Measurements from ENCODE around the gene SDF2.

Gene SDF2

GRCh38 chr17:28661635-28662526 lies at the start of gene SDF2, which contains the start of gene SUPT6H:
SDF2 (minus strand) TSS chr17:28661906; CDS start chr17:28661876, 30 bp downstream.
SUPT6H (plus strand) TSS chr17:28662205; CDS start chr17:28673402, 11,197 bp downstream.
- no peak for TF ChIP-seq CTCF (IDR thresholded peaks at IDR 0.05; ENCODE audit: extremely low read depth, insufficient read depth, missing control alignments)
- peak; percentile 94 for DNase-seq (ENCODE audit: low spot score)
- in situ Hi-C loops (cut with MboI; ENCODE audit: low pct_unique_long_range_greater_than_20kb, low sequenced_read_pairs, unreplicated experiment): no loop called here

GRCh38 chr17:28710861-28711722 lies 49.4 kb upstream of the SDF2 start:
- in situ Hi-C loops (cut with MboI; ENCODE audit: low pct_unique_long_range_greater_than_20kb, low sequenced_read_pairs, unreplicated experiment): no loop called here
- DNase-seq (ENCODE audit: low spot score): peak; percentile 98
- TF ChIP-seq CTCF (IDR thresholded peaks at IDR 0.05; ENCODE audit: extremely low read depth, insufficient read depth, missing control alignments): no peak

GRCh38 chr17:28707339-28707720 lies 45.6 kb upstream of the SDF2 start:
- no peak for DNase-seq (ENCODE audit: low spot score)

GRCh38 chr17:28706471-28707338 lies 45.0 kb upstream of the SDF2 start:
- no peak for TF ChIP-seq CTCF (IDR thresholded peaks at IDR 0.05; ENCODE audit: extremely low read depth, insufficient read depth, missing control alignments)
- in situ Hi-C loops (cut with MboI; ENCODE audit: low pct_unique_long_range_greater_than_20kb, low sequenced_read_pairs, unreplicated experiment): no loop called here
- no peak for DNase-seq (ENCODE audit: low spot score)

More at GRCh38 chr17:28707339-28707720, 45.6 kb upstream of the SDF2 start:
- no peak for TF ChIP-seq CTCF (IDR thresholded peaks at IDR 0.05; ENCODE audit: extremely low read depth, insufficient read depth, missing control alignments)
- in situ Hi-C loops (cut with MboI; ENCODE audit: low pct_unique_long_range_greater_than_20kb, low sequenced_read_pairs, unreplicated experiment): no loop called here

GRCh38 chr17:28705728-28706334 lies 44.1 kb upstream of the SDF2 start:
- in situ Hi-C loops (cut with MboI; ENCODE audit: low pct_unique_long_range_greater_than_20kb, low sequenced_read_pairs, unreplicated experiment): no loop called here
- no peak for TF ChIP-seq CTCF (IDR thresholded peaks at IDR 0.05; ENCODE audit: extremely low read depth, insufficient read depth, missing control alignments)
- DNase-seq (ENCODE audit: low spot score): no peak

All from GM13977 (cell line).